ENCODE measurements around the gene DCPS.
"Not testable (repeated sequence)": the region's sequence is repeated elsewhere in the genome, so short reads cannot be mapped to it uniquely, and the experiment has no call there.

DCPS gene

GRCh38 chr11:126385991-126386728 lies 82.3 kb downstream of the DCPS start:
- no peak for DNase-seq

GRCh38 chr11:126386729-126387071 lies 82.8 kb downstream of the DCPS start:
- not testable (repeated sequence) for DNase-seq

GRCh38 chr11:126387857-126388256 lies 84.0 kb downstream of the DCPS start:
- DNase-seq: no peak

- DNase-seq: no peak
Observed at GRCh38 chr11:126390272-126390867, 86.5 kb downstream of the DCPS start.

- no peak for DNase-seq
Observed at GRCh38 chr11:126391286-126391954, 87.6 kb downstream of the DCPS start.

- no peak for DNase-seq
Observed at GRCh38 chr11:126391970-126392632, 88.2 kb downstream of the DCPS start.

- no peak for DNase-seq
Observed at GRCh38 chr11:126392633-126393013, 88.8 kb downstream of the DCPS start.

GRCh38 chr11:126393143-126393542 lies 89.3 kb downstream of the DCPS start:
- no peak for DNase-seq

- no peak for DNase-seq
Observed at GRCh38 chr11:126394036-126394435, 90.2 kb downstream of the DCPS start.

- DNase-seq: not testable (repeated sequence)
Observed at GRCh38 chr11:126394634-126395072, 90.8 kb downstream of the DCPS start.
